Stimulated activated naive CD4-positive, alpha-beta T cell treated with Interleukin-2 at 50 U/mL for 16 hours (primary cell): ENCODE results near the gene PACRG.

Experiments
- DNase-seq: peaks from one replicate; lab custom pipeline; 2025; lab: John Stamatoyannopoulos, UW

PACRG gene

DNA sequence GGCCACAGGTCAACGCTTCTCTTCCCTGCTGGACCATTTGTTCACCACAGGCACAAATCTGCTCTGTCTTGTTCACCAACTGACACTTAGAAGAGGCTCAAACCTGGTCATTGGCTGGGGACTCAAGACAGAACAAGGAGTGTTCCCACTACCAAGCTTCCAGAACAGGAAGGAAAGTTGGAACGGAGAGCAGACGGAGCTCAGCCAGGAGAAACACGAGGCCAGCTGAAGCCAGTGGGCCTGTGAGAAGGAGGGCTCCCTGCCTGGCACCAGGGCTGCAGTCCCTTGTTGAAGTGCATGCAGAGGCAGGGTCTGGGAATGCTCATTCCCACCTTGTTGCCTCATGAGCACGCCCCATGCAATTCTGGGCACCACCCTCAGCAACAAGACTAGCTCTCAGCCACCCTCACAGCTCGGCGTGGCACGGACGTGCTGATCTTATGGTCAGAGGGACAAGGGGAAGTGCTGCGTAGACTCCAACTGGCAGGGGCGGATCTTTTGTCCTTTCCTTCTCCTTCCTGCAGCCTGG is 450.2 kb downstream of the PACRG start:
- DNase-seq: no peak

DNA sequence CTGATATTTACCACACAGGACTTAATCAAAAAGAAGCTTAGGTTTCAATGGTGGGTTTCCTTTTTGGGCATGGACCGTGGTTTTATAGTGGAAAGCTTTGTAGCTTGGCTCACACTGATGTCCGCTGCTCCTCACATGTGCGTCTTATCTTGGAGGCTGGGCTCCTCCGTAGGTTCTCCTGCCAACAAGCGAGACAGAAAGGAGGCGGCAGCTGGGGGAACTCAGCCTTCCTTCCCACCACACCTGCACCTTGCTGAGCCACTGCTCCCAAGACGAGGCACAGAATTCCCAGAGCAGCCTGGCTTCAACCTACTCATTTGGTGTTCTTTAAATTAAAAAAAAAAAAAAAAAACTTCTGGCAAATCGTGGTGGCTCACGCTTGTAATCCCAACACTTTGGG is 451.3 kb downstream of the PACRG start:
- DNase-seq: no peak

DNA sequence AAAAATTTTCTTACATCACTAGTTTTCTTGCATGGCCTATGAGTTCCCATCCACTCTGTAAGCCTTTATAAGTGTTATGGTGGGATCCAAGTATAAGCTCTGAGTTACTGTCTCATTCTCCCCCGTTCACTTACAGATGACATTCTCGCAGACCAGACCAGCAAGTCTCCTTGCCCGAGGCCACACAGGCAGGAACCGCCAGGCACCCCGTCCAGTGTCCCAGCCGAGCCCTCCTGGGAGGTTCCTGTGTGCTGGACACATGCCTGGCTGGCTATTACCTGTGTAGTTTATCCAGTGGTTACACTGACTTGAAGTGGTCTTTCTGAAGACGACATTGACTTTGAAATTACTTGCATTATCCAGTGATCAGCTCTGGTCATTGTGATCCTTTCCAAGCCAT is 451.9 kb downstream of the PACRG start:
- DNase-seq: no peak

DNA sequence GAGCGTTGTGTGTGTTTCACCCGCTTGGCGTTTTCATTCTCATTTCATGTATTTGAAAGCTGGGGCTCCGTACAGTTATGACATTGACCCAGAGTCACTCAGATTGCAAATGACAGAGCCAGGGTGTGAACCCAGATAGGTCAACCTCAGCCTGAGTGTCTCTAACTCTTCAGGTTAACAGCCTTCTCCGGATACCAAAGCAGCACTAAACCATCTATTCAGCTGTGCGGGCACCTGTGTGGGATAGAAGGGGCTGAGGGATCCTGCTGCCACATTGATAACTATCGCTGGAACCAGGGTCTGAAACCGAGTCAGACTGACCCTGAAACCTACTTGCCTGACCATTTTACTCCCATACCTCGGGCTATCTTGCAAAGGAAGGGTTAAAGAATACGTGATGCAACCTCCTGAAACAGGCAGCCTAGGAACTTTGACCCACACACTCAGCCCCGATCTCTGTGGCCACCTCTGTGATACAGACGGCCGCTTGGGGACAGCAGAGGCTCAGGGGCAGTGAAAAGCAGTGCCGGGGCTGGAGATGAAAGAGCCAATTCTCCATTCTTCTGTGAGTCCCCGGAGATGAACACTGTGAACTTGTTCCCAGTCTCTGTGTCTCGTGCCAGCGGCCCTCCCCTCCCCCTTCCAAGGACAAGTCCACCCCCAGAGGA is 453.2 kb downstream of the PACRG start:
- no peak for DNase-seq

DNA sequence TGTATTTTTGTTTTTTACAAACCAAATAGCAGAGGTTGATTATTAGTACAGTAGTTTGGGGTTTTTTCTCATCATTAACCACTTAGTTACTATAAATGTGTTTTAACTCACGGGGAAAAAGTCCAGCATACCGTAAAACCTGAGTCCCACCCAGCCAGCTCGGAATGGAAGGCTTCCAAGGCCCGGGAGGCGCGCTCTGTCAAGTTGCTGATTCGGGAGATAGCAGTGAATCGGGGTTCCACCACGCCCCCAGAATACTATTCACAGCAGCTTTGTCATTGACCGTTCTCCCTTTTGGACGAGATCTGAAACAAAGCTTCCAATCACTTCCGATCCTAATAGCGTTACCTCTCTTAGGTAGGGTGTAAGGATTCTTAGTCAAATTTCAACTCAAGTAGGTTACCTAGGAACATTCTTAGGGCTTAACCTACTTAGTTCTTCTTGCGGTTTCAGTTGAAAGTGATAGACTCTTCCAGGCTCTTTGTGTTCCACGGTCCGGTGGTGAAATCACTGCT is 453.9 kb downstream of the PACRG start:
- no peak for DNase-seq

DNA sequence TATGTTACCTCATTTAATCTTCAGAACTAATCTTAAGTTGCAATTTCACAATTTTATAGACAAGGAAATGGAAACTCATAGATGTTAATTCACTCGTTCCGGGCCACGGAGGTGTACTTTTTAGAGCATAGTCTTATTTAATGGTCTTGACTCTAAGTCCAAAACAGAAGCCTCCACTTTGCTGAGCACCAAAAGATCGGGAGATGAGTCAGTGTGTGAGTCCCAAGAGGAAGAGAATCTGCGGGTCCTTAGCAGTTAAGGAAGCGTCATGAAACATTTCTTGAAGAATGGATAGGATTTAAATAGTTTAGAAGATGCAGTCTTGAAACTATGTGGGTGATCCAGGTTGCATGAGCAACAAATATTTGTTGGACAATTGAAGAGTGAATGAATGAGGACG is 454.9 kb downstream of the PACRG start:
- DNase-seq: no peak

DNA sequence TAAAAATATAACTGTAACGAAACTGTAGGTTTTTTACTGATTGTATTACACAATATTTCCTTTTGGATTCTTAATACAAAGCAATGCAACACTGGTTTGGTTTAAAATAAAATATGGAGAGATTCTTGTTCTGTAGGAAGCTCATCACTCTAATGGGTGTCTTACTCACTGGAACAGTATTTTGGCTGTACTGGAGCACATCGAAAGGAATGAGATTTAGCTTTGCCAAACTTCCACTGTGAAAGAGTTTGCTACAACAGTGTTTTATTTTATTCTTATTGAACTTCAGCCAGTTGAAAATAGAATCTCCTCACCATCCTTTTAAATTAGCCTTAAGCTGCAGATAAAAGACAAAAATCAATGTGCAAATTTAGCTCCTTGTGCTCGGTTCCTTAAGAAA is 456.0 kb downstream of the PACRG start:
- DNase-seq: no peak

DNA sequence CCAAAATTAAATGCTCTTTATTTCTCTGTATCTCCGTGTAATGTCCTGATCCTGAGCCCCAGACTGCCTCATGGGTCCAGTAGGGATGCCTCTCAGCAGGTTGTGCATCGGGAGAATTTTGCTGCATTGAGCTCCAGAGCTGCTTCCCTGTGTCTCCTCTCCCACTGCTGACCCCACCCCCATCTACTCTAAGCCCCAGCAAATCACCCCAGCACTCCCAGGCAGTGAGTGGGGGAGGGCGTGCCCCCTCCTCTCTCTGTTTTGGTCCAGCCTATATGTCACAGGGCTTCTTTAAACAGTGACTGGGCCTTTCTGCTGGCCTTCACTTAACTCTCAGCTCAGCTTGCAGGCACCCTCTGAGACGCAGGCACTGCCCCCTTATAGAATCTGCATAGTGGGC is 458.0 kb downstream of the PACRG start:
- DNase-seq: no peak

DNA sequence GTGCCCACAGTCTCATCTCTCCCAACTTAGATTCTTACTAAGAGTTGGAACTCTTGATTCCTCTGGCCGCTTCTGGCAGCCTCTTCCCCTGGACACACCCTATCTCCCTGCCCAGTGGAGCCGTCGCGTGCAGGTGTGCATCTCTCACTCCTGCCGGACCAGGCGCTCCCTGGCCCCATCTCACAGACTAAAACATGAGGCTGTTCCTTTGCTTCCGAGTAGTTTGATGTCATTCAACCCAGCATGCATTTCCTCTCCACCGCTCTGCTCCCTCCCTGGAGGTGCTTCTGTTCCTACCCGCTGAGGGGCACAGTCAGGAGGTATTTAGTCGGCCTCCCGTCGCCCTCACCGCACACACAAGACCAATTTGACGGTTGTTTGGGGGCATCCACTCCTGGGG is 458.8 kb downstream of the PACRG start:
- no peak for DNase-seq

DNA sequence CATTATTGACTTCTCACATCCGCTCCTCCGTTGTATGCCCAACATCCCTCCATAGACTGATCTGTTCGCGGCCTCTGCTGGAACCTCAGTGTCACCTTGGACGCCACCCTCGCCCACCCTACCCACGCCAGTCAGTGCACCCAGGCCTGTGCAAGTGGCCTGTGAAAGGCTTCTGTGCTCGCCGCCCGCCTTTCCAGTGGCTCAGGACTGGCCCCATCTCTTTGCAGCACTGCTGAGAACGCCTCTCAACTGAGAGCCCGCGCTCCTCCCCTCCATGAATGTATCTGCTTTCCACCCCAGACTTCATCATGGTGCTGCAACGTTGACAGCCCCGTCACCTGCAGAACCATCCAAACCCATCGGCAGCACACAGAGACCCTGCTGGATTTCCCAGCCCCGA is 459.4 kb downstream of the PACRG start:
- no peak for DNase-seq

DNA sequence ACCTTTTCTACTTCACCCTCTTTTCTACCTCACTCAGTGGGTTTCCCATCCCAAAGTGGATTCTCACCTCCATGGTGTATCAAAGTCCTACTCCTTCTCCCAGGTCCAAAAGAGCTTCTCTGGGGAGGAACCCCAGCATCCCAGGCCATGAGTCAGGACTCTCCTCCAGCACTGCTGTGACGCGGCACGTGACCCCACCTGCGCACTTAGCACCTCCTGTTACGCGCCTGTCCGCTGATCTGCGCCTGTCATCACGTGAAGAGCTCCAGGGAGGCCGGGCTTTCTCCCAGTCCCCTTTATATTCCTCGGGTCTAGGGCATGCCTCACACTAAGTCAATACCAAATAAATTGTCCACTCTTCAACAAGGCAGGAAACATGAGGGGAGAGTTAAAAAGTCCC is 459.8 kb downstream of the PACRG start:
- DNase-seq: no peak

DNA sequence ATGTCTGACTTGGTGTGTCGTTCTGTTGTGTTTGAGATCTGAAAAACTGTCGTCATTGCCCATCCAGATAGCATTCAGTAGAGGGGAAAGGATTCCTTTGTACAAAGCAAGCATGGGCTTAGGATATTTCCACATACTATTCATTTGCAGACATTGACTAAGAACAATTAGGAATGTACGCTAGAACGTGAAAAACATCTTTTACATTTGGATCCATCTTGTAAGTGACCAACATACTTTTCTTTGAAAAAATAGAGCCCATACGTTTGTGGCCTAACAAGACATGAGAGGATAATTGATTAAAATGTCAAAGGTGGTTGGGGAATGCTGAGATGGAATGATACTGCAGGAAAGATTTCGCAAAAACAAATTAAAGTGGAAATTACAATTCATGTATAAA is 461.0 kb downstream of the PACRG start:
- DNase-seq: no peak

DNA sequence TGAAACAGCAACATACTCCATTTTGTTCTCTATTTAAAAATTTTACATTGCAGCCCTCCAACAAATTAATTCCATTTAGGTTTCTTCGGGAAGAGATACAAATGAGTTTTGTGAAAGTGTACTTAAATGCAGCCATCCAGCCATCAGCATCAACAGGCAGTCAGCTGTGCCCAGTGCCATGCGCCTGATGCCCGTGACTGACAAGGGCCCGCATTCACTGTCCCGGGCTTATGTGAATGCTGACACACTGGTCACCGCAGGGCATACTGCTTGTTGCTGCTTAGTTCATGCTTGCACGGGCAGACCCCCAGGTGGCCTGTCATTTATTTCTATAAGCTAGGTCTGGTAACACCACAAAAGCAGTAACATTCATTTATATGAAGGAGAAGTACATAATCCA is 461.8 kb downstream of the PACRG start:
- no peak for DNase-seq

DNA sequence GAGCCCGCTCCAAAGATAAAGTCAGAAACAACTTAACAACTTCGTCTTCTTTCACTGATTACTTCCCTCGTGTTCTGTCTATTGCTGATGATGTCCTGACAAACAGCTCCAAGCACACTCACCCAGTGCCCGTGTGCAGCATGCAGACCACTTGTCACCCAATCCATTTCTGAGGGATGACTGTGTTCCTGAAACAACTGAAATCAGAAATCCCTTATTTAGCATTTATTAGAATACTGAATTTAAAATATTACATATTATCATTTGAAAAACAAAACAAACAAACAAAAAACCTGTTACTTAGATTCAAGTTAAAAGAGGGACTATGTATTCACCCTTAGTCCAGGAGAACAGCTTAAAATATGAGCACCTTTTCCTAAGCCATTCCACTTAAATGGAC is 463.0 kb downstream of the PACRG start:
- no peak for DNase-seq

DNA sequence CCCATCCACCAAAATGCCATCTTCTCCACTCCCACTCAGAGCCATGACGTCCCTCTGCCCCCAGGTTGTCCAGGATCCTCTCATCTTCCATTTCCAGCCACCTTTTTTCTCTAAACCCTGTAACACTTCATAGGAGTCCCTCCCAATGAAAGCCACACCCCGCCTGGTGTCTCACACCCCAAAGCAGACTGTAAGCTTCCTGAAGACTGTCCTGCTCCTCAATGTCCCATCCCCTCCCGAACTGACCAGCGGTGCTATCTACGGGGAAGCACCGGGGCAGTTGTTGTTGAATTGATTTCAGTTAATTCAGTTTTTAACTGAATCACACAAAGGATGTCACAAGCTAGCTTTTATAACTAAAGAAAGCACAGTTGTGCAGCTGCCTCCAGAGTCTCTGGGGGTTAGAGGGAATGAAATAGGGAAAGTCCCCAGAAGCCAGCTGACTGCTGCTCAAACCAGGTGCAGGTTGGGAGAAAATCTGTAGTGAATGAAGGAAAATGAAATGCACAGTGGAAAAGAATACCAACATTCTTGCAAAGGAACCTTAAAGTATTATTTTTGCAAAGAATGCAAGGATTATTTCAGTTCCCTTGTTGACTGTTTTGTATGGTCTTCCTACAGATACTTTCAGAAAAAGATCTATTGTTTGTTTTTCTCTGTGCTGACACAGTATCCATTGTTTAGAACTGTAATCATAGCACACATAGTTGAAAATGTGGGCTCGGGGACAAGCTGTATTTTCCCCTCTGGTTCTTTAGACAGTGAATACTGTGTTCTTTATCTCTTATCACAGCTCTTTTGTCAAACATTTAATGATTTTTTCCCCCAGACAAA is 464.1 kb downstream of the PACRG start:
- no peak for DNase-seq

DNA sequence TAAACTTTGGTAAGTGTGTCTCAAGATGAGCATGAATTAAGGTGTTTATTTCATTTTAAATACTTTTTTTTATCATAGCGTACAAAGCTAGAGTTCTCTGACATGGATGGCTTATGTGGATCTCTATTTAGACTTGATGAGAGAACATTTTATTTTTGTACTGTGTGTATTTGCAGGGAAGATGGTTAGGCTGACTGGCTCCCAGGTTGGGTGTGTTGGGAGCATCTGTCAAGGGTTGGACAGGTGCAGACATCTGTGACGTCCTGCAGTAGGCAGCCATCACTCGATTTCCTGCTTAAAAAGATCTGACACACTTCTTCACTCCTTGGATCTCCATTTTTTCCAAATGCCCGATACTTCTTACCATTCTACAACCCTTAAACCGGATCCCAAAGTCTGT is 464.8 kb downstream of the PACRG start:
- DNase-seq: no peak

DNA sequence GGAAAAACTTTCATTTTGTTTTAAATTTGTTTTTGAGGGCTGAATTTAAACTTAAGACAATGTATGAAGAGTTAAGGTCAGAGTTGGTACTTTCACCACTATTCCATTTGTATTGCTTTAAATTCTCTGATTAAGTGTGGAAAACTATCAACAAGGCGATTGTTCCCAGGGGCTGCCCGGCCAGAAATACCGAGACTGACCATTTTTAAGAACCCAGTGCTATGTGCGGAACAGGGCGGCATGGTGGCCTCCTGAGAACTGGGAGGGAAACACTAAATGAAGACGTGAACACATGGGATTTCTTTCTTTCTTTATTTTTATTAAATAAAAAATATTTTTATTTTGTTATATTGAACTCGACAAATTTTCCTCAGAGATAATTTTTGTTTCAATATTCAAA is 465.6 kb downstream of the PACRG start:
- no peak for DNase-seq

DNA sequence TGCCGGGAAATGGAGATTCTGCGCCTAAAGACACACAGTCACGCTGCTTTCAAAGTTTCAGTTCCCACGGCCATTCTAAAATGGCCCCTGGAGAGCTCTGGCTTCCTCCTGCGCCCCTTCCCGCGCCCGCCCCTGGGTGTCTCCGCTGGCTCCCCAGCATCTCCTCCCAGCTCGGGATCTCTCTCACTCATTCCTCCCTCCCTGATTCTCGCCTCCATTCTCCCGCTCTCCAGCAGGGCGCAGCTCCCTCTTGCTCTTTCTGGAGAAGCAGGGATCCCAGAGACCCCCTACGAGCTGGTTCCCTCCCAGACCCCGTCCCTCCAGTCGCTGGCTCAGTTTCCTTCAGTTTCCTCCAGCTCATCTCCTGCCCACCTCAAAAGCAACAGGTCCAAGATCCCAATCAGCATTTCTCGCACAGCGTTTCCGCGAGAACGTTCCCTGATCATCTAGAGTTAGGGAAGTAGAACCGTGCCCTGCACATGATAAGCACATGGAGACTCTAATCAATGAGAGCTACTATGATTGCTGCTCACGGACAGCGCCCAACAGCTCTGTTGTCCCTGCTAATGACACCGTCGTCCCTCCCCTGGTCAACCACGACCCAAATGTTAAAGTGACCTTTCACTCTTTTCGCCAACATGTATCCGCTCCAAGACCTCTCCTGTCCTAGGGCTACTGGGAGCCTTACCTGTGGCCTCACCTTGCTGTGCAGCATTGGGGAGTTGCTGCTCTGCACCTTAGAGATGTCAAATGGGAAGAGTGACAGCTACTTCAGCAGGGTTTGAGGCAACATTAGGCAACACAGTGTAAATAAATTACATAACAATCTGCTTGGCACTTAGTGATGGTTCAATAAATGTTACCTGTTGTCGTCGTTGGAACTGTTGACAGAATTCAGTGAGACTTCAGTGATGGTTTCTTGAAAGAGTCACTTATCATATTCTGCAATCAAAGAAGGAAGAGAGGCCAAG is 468.2 kb downstream of the PACRG start:
- no peak for DNase-seq

DNA sequence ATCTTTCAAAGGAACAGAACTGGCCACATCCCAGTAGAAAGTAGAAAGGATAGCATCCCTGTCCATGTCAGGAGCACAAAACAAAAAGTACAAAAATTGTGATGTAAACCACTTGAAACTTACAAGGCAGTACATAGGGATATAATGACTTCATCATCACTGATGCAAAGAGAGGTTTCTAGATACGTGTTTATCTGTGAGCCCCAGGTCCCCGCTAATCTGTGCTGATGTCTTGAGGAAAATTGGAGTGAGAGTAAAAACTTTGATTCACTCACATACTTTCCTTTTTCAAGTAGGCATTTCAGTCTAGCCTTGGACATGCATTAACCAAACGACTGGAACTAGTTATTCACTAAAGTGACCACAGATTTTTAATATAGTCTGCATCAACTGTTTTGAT is 470.1 kb downstream of the PACRG start:
- no peak for DNase-seq

DNA sequence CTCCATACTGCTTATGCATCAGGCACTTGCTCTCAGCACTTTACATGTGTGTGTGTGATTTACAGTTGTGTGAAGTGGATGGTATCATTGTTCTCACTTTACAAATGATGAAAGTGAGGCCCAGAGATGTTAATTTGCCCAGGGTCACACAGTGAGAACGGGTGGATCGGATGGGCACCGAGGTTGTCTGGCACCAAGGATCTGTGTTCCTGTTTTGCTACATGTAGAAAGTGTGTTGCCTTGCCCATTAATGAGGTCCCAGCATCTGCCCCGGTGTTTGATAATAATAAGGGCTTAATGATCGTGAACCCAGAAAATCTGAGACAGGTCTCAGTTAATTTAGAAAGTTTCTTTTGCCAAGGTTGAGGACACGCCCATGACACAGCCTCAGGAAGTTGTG is 470.6 kb downstream of the PACRG start:
- no peak for DNase-seq

DNA sequence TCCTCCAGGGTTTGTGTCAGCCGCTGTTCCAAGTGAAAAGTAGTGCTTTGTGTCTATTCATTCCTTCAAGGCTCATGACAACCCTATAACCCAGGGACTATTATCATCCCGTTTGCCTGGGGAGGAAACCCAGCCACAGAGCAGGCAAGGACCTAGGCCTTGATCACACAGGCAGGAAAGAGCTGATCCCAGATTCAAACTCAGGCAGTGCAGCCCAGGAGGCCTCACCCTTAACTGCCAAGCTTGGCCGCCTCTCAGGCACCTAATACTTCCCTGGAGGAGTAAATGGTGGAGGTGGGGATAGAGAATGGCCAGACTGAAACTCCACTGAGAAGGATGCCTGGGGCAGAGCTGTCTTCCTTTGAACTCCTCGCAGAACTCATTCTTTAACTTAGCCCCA is 471.6 kb downstream of the PACRG start:
- no peak for DNase-seq

DNA sequence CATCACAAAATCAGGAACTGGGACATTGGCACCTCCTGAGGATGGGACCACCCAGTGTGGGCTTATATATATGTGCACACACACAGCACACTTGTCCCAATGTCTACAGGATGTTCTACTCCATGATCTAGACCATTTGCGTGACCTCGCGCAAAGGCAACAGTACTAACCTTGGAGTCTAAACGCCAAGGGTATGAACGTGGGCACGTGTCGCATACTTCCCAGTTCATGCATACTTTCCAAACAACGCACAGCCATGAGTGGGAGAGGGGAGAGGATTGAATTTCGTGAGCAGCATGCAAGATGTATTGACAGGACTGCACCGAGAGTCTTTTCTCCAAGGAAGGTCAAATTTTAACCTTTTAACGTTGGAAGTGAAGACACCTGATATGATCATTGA is 472.5 kb downstream of the PACRG start:
- DNase-seq: no peak
